Testis (tissue), 2 donors: ENCODE measurements around the gene AKAP6.

ENCODE experiments used
- CTCF ChIP-seq, 3 experiments: fragments of 450-650 bp in 2 of 3; fragments of 200-600 bp in 1 of 3; sonication (generic) in 1 of 3; IDR thresholded peaks; one replicate each; pipeline ENCODE4 v1.5.1; 2016 to 2019; ENCODE audit warnings: antibody characterized with exemption in 3 of 3, mild to moderate bottlenecking in 2 of 3, moderate library complexity in 1 of 3
- POLR2A ChIP-seq: fragments of 450-650 bp; IDR thresholded peaks from one replicate; pipeline ENCODE4 v1.6.1; 2017; ENCODE audit warnings: antibody characterized with exemption, mild to moderate bottlenecking, moderate library complexity

GRCh38 chr14:32596390-32596789 lies 267.3 kb downstream of the AKAP6 start:
- no peak for TF ChIP-seq CTCF (IDR thresholded peaks at IDR 0.05)
- TF ChIP-seq POLR2A = no peak
